ENCODE data around the gene CEP19.

The CEP19 gene

DNA sequence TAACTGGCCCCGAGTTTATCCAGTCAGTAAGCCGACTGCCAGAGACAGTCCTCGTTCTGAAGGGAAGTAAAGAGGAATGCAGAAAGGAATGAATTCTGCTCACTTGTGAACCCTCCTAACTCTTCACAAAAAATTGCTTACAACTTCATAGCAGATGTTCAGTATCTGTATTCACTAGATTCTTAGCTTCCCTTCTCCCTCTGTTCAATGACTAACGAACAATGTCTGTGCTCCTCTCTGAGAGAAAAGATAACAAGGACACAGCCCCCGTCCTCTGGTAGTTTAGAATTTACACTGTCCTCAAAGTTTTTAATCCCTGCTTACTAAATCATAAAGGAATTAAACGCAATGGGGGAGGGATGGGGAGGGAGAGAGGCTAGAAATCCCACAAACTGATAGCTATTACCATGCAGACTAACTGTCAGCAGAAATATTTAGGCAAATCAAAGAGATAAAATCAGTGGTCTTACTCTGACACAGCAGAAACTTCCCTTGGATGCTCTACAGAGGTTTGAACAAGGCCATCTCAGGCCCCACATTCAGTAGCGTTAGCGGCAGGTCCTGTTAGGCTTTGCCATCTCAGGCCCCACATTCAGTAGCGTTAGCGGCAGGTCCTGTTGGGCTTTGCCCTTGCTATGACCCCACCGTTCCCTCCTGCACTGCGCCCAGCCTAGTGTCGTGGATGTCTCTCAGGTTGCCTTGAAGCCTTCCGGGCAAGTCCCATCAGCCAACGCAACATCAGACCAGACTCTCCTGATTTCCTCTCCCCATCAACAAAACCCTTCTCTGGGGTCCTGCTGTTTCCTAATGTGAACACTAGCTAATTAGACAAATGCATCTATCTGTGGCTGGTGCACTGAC lies 49.1 kb downstream of the CEP19 start:
- TF ChIP-seq, protein P1, sequence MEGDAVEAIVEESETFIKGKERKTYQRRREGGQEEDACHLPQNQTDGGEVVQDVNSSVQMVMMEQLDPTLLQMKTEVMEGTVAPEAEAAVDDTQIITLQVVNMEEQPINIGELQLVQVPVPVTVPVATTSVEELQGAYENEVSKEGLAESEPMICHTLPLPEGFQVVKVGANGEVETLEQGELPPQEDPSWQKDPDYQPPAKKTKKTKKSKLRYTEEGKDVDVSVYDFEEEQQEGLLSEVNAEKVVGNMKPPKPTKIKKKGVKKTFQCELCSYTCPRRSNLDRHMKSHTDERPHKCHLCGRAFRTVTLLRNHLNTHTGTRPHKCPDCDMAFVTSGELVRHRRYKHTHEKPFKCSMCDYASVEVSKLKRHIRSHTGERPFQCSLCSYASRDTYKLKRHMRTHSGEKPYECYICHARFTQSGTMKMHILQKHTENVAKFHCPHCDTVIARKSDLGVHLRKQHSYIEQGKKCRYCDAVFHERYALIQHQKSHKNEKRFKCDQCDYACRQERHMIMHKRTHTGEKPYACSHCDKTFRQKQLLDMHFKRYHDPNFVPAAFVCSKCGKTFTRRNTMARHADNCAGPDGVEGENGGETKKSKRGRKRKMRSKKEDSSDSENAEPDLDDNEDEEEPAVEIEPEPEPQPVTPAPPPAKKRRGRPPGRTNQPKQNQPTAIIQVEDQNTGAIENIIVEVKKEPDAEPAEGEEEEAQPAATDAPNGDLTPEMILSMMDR (conservative IDR thresholded peaks at IDR 0.05; ENCODE audit: control insufficient read depth, insufficient read depth, low read depth, low read length): no peak
- H3K4me3 ChIP-seq (ENCODE audit: control insufficient read depth, low read depth, low read length): no peak overlapping the region
- DNase-seq (ENCODE audit: low read depth): no peak

DNA sequence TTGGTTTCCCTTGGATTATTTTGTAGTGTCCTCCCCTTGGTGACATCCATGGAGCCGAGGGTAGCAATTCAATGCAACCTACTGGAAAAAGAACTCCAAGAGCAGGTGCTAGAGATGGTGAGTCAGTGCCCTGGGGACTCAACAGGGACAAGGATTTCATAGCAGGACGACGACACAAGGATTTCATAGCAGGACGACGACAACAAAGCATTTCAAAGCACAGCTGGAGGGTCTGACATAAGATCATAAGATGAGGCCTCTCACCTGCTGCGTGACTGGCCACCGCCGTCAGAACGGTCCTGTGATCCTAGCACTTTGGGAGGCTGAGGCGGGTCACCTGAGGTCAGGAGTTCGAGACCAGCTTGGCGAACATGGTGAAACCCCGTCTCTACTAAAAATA lies 50.0 kb downstream of the CEP19 start:
- TF ChIP-seq, protein P1 (conservative IDR thresholded peaks at IDR 0.05; ENCODE audit: control insufficient read depth, insufficient read depth, low read depth, low read length): no peak
- DNase-seq (ENCODE audit: low read depth): no peak
- H3K4me3 ChIP-seq (ENCODE audit: control insufficient read depth, low read depth, low read length): no peak overlapping the region

DNA sequence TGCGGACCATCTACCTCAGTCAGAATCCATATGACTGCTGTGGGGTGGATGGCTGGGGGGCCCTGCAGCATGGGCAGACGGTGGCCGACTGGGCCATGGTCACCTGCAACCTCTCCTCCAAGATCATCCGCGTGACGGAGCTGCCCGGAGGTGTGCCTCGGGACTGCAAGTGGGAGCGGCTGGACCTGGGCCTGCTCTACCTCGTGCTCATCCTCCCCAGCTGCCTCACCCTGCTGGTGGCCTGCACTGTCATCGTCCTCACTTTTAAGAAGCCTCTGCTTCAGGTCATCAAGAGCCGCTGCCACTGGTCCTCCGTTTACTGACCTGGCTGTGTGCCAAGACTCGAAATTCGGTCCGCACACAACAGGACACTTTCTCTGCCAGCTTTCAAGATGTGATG lies 50.6 kb downstream of the CEP19 start:
- no peak overlapping the region for H3K4me3 ChIP-seq (ENCODE audit: control insufficient read depth, low read depth, low read length)
- TF ChIP-seq, protein P1 (conservative IDR thresholded peaks at IDR 0.05; ENCODE audit: control insufficient read depth, insufficient read depth, low read depth, low read length): no peak
- DNase-seq (ENCODE audit: low read depth): no peak

DNA sequence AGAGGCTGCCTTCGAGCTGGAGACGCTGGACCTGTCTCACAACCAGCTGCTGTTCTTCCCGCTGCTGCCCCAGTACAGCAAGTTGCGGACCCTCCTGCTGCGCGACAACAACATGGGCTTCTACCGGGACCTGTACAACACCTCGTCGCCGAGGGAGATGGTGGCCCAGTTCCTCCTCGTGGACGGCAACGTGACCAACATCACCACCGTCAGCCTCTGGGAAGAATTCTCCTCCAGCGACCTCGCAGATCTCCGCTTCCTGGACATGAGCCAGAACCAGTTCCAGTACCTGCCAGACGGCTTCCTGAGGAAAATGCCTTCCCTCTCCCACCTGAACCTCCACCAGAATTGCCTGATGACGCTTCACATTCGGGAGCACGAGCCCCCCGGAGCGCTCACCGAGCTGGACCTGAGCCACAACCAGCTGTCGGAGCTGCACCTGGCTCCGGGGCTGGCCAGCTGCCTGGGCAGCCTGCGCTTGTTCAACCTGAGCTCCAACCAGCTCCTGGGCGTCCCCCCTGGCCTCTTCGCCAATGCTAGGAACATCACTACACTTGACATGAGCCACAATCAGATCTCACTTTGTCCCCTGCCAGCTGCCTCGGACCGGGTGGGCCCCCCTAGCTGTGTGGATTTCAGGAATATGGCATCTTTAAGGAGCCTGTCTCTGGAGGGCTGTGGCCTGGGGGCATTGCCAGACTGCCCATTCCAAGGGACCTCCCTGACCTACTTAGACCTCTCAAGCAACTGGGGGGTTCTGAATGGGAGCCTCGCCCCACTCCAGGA lies 51.5 kb downstream of the CEP19 start:
- H3K4me3 ChIP-seq (ENCODE audit: control insufficient read depth, low read depth, low read length): no peak overlapping the region
- no peak for DNase-seq (ENCODE audit: low read depth)
- TF ChIP-seq, protein P1 (conservative IDR thresholded peaks at IDR 0.05; ENCODE audit: control insufficient read depth, insufficient read depth, low read depth, low read length): no peak

DNA sequence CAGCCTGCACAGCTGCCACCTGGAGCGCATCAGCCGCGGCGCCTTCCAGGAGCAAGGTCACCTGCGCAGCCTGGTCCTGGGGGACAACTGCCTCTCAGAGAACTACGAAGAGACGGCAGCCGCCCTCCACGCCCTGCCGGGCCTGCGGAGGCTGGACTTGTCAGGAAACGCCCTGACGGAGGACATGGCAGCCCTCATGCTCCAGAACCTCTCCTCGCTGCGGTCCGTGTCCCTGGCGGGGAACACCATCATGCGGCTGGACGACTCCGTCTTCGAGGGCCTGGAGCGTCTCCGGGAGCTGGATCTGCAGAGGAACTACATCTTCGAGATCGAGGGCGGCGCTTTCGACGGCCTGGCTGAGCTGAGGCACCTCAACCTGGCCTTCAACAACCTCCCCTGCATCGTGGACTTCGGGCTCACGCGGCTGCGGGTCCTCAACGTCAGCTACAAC lies 52.1 kb downstream of the CEP19 start:
- H3K4me3 ChIP-seq (ENCODE audit: control insufficient read depth, low read depth, low read length): no peak overlapping the region
- no peak for DNase-seq (ENCODE audit: low read depth)
- TF ChIP-seq, protein P1 (conservative IDR thresholded peaks at IDR 0.05; ENCODE audit: control insufficient read depth, insufficient read depth, low read depth, low read length): no peak
